HEK293 (cell line): ENCODE data around the gene ZNF189.

ENCODE experiments used
- CTCF ChIA-PET: fragments of 350-600 bp; formaldehyde crosslinking; extraction: SDS; loops from one replicate; lab custom pipeline; 2021; ENCODE audit warnings: antibody characterized with exemption; lab: Yijun Ruan, JAX
- POLR2A ChIA-PET: fragments of 300-600 bp; formaldehyde crosslinking; extraction: SDS; loops from one replicate; lab custom pipeline; 2020; ENCODE audit warnings: antibody characterized with exemption, inconsistent platforms; lab: Yijun Ruan, JAX
- H3K27ac ChIP-seq: fragments of 200-500 bp; sonication (Bioruptor generic); 2 replicates; pipeline ENCODE4 v1.5.1; 2014; ENCODE audit warnings: low read depth, low read length, control low read depth, inconsistent platforms; ENCODE audit errors: extremely low read depth
- H3K36me3 ChIP-seq, 2 experiments: fragments of 200-500 bp in 1 of 2; sonication (Bioruptor generic) in 1 of 2; 1 replicate in 1 of 2; 2 replicates in 1 of 2; pipeline ENCODE4 v1.5.1; 2014 to 2017; ENCODE audit warnings: inconsistent platforms in 2 of 2, low read length in 2 of 2; ENCODE audit not compliant: control insufficient read depth in 2 of 2, insufficient read depth in 1 of 2
- H3K4me1 ChIP-seq: fragments of 200-500 bp; sonication (Bioruptor generic); 2 replicates; pipeline ENCODE4 v1.5.1; 2014; ENCODE audit warnings: mild to moderate bottlenecking, low read length, inconsistent platforms; ENCODE audit not compliant: control insufficient read depth, insufficient read depth
- H3K4me3 ChIP-seq: 2 replicates; pipeline ENCODE4 v1.5.1; 2011; ENCODE audit warnings: low read depth, mild to moderate bottlenecking, control low read depth, low read length, moderate library complexity
- H3K9me3 ChIP-seq: fragments of 200-500 bp; sonication (Bioruptor generic); 2 replicates; pipeline ENCODE4 v1.5.1; 2014; ENCODE audit warnings: low read depth, low read length, inconsistent platforms; ENCODE audit not compliant: control insufficient read depth, insufficient read depth
- BCL11B ChIP-seq: fragments of 450-650 bp; formaldehyde crosslinking; IDR thresholded peaks from 2 replicates; pipeline ENCODE4 v1.5.1; 2016; ENCODE audit warnings: low read depth, missing biosample characterization, missing genetic modification characterization
- GFI1B ChIP-seq: fragments of 450-650 bp; formaldehyde crosslinking; IDR thresholded peaks from 2 replicates; pipeline ENCODE4 v1.5.1; 2016; ENCODE audit warnings: missing biosample characterization, missing genetic modification characterization
- KLF10 ChIP-seq: fragments of 450-650 bp; IDR thresholded peaks from 2 replicates; pipeline ENCODE4 v1.5.1; 2018; ENCODE audit warnings: missing biosample characterization, mild to moderate bottlenecking, missing genetic modification characterization
- OSR2 ChIP-seq: fragments of 450-650 bp; formaldehyde crosslinking; IDR thresholded peaks from 2 replicates; pipeline ENCODE4 v1.5.1; 2016; ENCODE audit warnings: missing biosample characterization, missing genetic modification characterization
- OVOL3 ChIP-seq: fragments of 450-650 bp; formaldehyde crosslinking; IDR thresholded peaks from 2 replicates; pipeline ENCODE4 v1.5.1; 2016; ENCODE audit warnings: missing biosample characterization, missing genetic modification characterization
- TRIM28 ChIP-seq: IDR thresholded peaks from 2 replicates; pipeline ENCODE4 v1.6.1; 2011; ENCODE audit warnings: low read length, control low read depth, borderline replicate concordance
- ZBTB8A ChIP-seq: fragments of 450-650 bp; formaldehyde crosslinking; IDR thresholded peaks from 2 replicates; pipeline ENCODE4 v1.5.1; 2016; ENCODE audit warnings: missing biosample characterization, missing genetic modification characterization
- ZFP37 ChIP-seq: fragments of 450-650 bp; formaldehyde crosslinking; IDR thresholded peaks from 2 replicates; pipeline ENCODE4 v1.5.1; 2016; ENCODE audit warnings: missing biosample characterization, missing genetic modification characterization
- ZNF138 ChIP-seq: fragments of 450-650 bp; formaldehyde crosslinking; IDR thresholded peaks from 2 replicates; pipeline ENCODE4 v1.5.1; 2016; ENCODE audit warnings: missing biosample characterization, missing genetic modification characterization, borderline replicate concordance
- ZNF202 ChIP-seq: fragments of 450-650 bp; formaldehyde crosslinking; IDR thresholded peaks from 2 replicates; pipeline ENCODE4 v1.5.1; 2016; ENCODE audit warnings: missing biosample characterization, missing genetic modification characterization, borderline replicate concordance
- ZNF335 ChIP-seq: fragments of 450-650 bp; formaldehyde crosslinking; conservative IDR thresholded peaks from 2 replicates; pipeline ENCODE4 v1.5.1; 2016; ENCODE audit warnings: missing biosample characterization, missing genetic modification characterization
- ZNF423 ChIP-seq: fragments of 450-650 bp; formaldehyde crosslinking; IDR thresholded peaks from 2 replicates; pipeline ENCODE4 v1.5.1; 2016; ENCODE audit warnings: missing biosample characterization, missing genetic modification characterization
- ZNF501 ChIP-seq: fragments of 450-650 bp; formaldehyde crosslinking; IDR thresholded peaks from 2 replicates; pipeline ENCODE4 v1.5.1; 2016; ENCODE audit warnings: missing biosample characterization, missing genetic modification characterization
- ZNF514 ChIP-seq: fragments of 450-650 bp; formaldehyde crosslinking; IDR thresholded peaks from 2 replicates; pipeline ENCODE4 v1.5.1; 2016; ENCODE audit warnings: missing biosample characterization, missing genetic modification characterization
- ZNF549 ChIP-seq: fragments of 450-650 bp; IDR thresholded peaks from 2 replicates; pipeline ENCODE4 v1.5.1; 2018; ENCODE audit warnings: missing biosample characterization, missing genetic modification characterization, mild to moderate bottlenecking, inconsistent platforms, moderate library complexity
- ZNF561 ChIP-seq: fragments of 450-650 bp; IDR thresholded peaks from 2 replicates; pipeline ENCODE4 v1.5.1; 2018; ENCODE audit warnings: missing biosample characterization, missing genetic modification characterization, borderline replicate concordance
- ZNF610 ChIP-seq: fragments of 450-650 bp; formaldehyde crosslinking; IDR thresholded peaks from 2 replicates; pipeline ENCODE4 v1.5.1; 2016; ENCODE audit warnings: missing biosample characterization, missing genetic modification characterization, borderline replicate concordance
- ZNF629 ChIP-seq: fragments of 450-650 bp; formaldehyde crosslinking; IDR thresholded peaks from 2 replicates; pipeline ENCODE4 v1.5.1; 2017; ENCODE audit warnings: missing biosample characterization, missing genetic modification characterization
- ZNF660 ChIP-seq: fragments of 450-650 bp; IDR thresholded peaks from 2 replicates; pipeline ENCODE4 v1.5.1; 2018; ENCODE audit warnings: missing biosample characterization, mild to moderate bottlenecking, missing genetic modification characterization
- ZNF670 ChIP-seq: fragments of 450-650 bp; formaldehyde crosslinking; IDR thresholded peaks from 2 replicates; pipeline ENCODE4 v1.5.1; 2016; ENCODE audit warnings: missing biosample characterization, missing genetic modification characterization, low read depth
- ZNF707 ChIP-seq: fragments of 450-650 bp; formaldehyde crosslinking; IDR thresholded peaks from 2 replicates; pipeline ENCODE4 v1.5.1; 2016; ENCODE audit warnings: missing biosample characterization, missing genetic modification characterization
- ZNF843 ChIP-seq: fragments of 450-650 bp; formaldehyde crosslinking; IDR thresholded peaks from 2 replicates; pipeline ENCODE4 v1.5.1; 2016; ENCODE audit warnings: missing biosample characterization, missing genetic modification characterization
- ZSCAN23 ChIP-seq: fragments of 450-650 bp; formaldehyde crosslinking; IDR thresholded peaks from 2 replicates; pipeline ENCODE4 v1.5.1; 2016; ENCODE audit warnings: missing biosample characterization, missing genetic modification characterization
- TF ChIP-seq, protein P1 (sequence below): fragments of 450-650 bp; formaldehyde crosslinking; IDR thresholded peaks from 2 replicates; pipeline ENCODE4 v1.5.0; 2017; ENCODE audit warnings: missing biosample characterization, missing genetic modification characterization, borderline replicate concordance
- TF ChIP-seq, protein P2 (sequence below): fragments of 450-650 bp; formaldehyde crosslinking; IDR thresholded peaks from 2 replicates; pipeline ENCODE4 v1.5.1; 2016; ENCODE audit warnings: missing biosample characterization, missing genetic modification characterization
- TF ChIP-seq, protein P3 (sequence below): fragments of 450-650 bp; formaldehyde crosslinking; IDR thresholded peaks from 2 replicates; pipeline ENCODE4 v1.5.1; 2017; ENCODE audit warnings: missing biosample characterization, missing genetic modification characterization
- TF ChIP-seq, protein P4 (sequence below): fragments of 450-650 bp; formaldehyde crosslinking; IDR thresholded peaks from 2 replicates; pipeline ENCODE4 v1.5.1; 2016; ENCODE audit warnings: missing biosample characterization, missing genetic modification characterization
- TF ChIP-seq, protein P5 (sequence below): sonication (generic); formaldehyde crosslinking; IDR thresholded peaks from 2 replicates; pipeline ENCODE4 v1.8.1; 2022; ENCODE audit warnings: mild to moderate bottlenecking, moderate library complexity, missing genetic modification reagents

Gene ZNF189

DNA sequence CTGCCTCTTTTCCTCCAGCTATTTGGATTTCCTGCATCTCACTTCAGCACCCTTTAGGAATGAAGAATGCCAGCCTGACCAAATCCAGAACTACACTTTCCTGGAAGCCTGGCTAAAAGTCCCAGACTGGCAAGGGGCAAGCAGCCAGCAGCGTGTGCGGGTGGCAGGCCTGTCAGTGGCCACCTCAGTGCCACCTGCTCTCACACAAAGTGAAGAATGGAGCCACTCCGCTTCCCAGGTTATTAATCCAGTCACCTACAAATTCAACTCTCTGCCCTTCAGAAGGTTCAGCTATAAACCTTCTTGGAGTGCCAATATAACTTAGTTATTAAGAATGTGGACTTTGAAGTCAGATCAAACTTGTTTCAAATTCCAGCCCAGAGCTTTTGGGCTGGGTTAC lies 43.7 kb downstream of the ZNF189 start:
- Histone ChIP-seq H3K4me1 (no peaks in the 10 kb centered on the region), H3K36me3 (no peaks in the 10 kb centered on the region), H3K4me3 (no peak overlapping the region), H3K27ac (no peak overlapping the region), H3K9me3 (no peaks in the 10 kb centered on the region)
- TF ChIP-seq, protein P1, sequence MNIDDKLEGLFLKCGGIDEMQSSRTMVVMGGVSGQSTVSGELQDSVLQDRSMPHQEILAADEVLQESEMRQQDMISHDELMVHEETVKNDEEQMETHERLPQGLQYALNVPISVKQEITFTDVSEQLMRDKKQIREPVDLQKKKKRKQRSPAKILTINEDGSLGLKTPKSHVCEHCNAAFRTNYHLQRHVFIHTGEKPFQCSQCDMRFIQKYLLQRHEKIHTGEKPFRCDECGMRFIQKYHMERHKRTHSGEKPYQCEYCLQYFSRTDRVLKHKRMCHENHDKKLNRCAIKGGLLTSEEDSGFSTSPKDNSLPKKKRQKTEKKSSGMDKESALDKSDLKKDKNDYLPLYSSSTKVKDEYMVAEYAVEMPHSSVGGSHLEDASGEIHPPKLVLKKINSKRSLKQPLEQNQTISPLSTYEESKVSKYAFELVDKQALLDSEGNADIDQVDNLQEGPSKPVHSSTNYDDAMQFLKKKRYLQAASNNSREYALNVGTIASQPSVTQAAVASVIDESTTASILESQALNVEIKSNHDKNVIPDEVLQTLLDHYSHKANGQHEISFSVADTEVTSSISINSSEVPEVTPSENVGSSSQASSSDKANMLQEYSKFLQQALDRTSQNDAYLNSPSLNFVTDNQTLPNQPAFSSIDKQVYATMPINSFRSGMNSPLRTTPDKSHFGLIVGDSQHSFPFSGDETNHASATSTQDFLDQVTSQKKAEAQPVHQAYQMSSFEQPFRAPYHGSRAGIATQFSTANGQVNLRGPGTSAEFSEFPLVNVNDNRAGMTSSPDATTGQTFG: no peak
- no peak for TF ChIP-seq ZNF610
- no peak for TF ChIP-seq ZNF202
- no peak for TF ChIP-seq ZNF335
- TF ChIP-seq ZNF501 (tag by site-specific recombination): no peak
- TF ChIP-seq ZBTB8A (tag by site-specific recombination): no peak
- TF ChIP-seq TRIM28: no peak
- TF ChIP-seq ZNF707 (tag by site-specific recombination): no peak
- TF ChIP-seq OVOL3: no peak
- ChIA-PET CTCF (interaction anchor here (0.6 to 0.7 kb wide), 2 partner anchors 198 to 401 kb away, joined by 3 read pairs; no protein-coding TSS in a partner anchor), POLR2A (no interaction called here)

DNA sequence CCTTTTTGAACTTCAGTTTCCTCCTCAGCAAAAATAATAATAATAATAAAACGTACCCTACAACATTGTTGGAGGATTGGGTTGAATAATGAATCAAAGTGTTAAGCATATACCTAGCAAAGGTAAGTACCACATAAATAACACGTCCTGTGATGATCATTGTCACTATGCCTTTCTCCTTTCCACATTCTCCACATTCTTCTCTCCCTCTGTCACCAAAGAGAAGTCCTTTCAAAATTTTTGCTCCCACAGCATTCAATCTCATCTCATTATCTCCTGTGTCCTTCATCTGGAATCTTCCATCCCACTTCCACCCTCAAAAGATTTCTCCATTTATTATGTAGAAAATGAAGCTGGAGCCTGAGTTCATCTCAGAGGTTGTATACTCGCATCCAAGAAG lies 44.1 kb downstream of the ZNF189 start:
- Histone ChIP-seq H3K36me3 (no peaks in the 10 kb centered on the region), H3K9me3 (no peaks in the 10 kb centered on the region), H3K4me1 (no peaks in the 10 kb centered on the region)
- TF ChIP-seq, protein P2, sequence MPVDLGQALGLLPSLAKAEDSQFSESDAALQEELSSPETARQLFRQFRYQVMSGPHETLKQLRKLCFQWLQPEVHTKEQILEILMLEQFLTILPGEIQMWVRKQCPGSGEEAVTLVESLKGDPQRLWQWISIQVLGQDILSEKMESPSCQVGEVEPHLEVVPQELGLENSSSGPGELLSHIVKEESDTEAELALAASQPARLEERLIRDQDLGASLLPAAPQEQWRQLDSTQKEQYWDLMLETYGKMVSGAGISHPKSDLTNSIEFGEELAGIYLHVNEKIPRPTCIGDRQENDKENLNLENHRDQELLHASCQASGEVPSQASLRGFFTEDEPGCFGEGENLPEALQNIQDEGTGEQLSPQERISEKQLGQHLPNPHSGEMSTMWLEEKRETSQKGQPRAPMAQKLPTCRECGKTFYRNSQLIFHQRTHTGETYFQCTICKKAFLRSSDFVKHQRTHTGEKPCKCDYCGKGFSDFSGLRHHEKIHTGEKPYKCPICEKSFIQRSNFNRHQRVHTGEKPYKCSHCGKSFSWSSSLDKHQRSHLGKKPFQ (tag by site-specific recombination): no peak
- TF ChIP-seq ZNF561 (tag by site-specific recombination) (no peak), ZNF843 (tag by site-specific recombination) (no peak), KLF10 (tag by site-specific recombination) (no peak), ZNF501 (tag by site-specific recombination) (no peak), GFI1B (tag by site-specific recombination) (no peak), ZNF138 (tag by site-specific recombination) (no peak)
- TF ChIP-seq, protein P3, sequence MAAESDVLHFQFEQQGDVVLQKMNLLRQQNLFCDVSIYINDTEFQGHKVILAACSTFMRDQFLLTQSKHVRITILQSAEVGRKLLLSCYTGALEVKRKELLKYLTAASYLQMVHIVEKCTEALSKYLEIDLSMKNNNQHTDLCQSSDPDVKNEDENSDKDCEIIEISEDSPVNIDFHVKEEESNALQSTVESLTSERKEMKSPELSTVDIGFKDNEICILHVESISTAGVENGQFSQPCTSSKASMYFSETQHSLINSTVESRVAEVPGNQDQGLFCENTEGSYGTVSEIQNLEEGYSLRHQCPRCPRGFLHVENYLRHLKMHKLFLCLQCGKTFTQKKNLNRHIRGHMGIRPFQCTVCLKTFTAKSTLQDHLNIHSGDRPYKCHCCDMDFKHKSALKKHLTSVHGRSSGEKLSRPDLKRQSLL (tag by site-specific recombination): no peak
- TF ChIP-seq, protein P4, sequence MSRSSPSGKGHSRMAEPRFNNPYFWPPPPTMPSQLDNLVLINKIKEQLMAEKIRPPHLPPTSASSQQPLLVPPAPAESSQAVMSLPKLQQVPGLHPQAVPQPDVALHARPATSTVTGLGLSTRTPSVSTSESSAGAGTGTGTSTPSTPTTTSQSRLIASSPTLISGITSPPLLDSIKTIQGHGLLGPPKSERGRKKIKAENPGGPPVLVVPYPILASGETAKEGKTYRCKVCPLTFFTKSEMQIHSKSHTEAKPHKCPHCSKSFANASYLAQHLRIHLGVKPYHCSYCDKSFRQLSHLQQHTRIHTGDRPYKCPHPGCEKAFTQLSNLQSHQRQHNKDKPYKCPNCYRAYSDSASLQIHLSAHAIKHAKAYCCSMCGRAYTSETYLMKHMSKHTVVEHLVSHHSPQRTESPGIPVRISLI (tag by site-specific recombination): no peak
- TF ChIP-seq, all 188 proteins: peak for 0
- Histone ChIP-seq H3K27ac (no peak overlapping the region), H3K4me3 (no peak overlapping the region)
- POLR2A ChIA-PET: no interaction called here
- CTCF ChIA-PET: interaction anchor here (0.7 kb wide), 2 partner anchors 199 to 1250 kb away, joined by 3 read pairs; no protein-coding TSS in a partner anchor

DNA sequence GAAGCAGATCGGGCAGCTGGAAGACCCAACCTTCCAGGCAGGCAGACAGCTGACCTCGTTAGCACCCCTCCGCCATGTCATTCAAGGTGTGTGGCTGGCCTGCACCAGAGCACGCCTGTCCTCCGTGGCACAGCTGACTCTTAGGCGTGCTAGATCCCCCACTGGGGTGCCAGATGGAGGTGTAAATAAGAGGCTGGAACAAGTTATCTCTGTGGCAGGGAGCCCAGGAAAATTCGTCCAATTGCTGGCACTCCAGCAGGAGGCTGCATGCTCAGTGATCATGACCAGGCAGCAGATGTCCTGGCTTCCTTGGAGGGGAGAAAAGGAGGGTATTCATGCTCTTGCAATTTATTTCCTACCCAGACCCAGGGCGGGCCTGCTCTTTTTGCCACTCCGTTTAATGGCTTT lies 44.7 kb downstream of the ZNF189 start:
- Histone ChIP-seq H3K27ac (no peak overlapping the region), H3K9me3 (no peaks in the 10 kb centered on the region), H3K4me3 (no peak overlapping the region), H3K36me3 (no peaks in the 10 kb centered on the region), H3K4me1 (no peaks in the 10 kb centered on the region)
- ChIA-PET CTCF (interaction anchor here (0.7 kb wide), 2 partner anchors 29 to 1251 kb away, joined by 3 read pairs; no protein-coding TSS in a partner anchor), POLR2A (no interaction called here)
- TF ChIP-seq ZNF660 (tag by site-specific recombination): no peak
- no peak for TF ChIP-seq ZNF514 (tag by site-specific recombination)
- TF ChIP-seq OSR2 (tag by site-specific recombination): no peak
- TF ChIP-seq ZNF670 (tag by site-specific recombination): no peak
- TF ChIP-seq, protein P5, sequence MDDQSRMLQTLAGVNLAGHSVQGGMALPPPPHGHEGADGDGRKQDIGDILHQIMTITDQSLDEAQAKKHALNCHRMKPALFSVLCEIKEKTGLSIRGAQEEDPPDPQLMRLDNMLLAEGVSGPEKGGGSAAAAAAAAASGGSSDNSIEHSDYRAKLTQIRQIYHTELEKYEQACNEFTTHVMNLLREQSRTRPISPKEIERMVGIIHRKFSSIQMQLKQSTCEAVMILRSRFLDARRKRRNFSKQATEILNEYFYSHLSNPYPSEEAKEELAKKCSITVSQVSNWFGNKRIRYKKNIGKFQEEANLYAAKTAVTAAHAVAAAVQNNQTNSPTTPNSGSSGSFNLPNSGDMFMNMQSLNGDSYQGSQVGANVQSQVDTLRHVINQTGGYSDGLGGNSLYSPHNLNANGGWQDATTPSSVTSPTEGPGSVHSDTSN: no peak
- no peak for TF ChIP-seq ZFP37 (tag by site-specific recombination)
- TF ChIP-seq ZNF629: no peak
- no peak for TF ChIP-seq BCL11B (tag by site-specific recombination)
- TF ChIP-seq ZSCAN23 (tag by site-specific recombination): no peak
- no peak for TF ChIP-seq ZNF423
- no peak for TF ChIP-seq ZNF549 (tag by site-specific recombination)
